IMR-90 (cell line): Measurements from ENCODE around the gene TMPRSS3. TPM values are rescaled to one million over a fixed set of nuclear protein-coding genes. Genes with fewer than 3 reads are reported as not detected.

Experiments
- ATAC-seq: fragments of 200-7000 bp; cut with Tn5 transposase; 2 replicates; pipeline ENCODE4 v1.9.1; 2020; ENCODE audit warnings: low read depth, mild to moderate bottlenecking, moderate library complexity
- BruUV-seq: library from RNA; stranded (reverse); fragments of 400-500 nt; replicated peaks from 2 replicates; lab custom pipeline; 2021; lab: Mats Ljungman, UMichigan
- CTCF ChIA-PET: fragments of 300-600 bp; formaldehyde crosslinking; extraction: SDS; loops from one replicate; lab custom pipeline; 2021; ENCODE audit warnings: antibody characterized with exemption; lab: Yijun Ruan, JAX
- POLR2A ChIA-PET: fragments of 300-600 bp; sonication (Branson Sonifier 250); formaldehyde crosslinking; loops from one replicate; lab custom pipeline; 2022; ENCODE audit warnings: antibody characterized with exemption; ENCODE audit not compliant: unreplicated experiment; lab: Charles Lee
- DNase-seq: peaks from one replicate; pipeline ENCODE4 v3.0.0; 2013
- H2AFZ ChIP-seq: replicated peaks from 2 replicates; pipeline ENCODE3; 2013; ENCODE audit warnings: low read length, mild to moderate bottlenecking; ENCODE audit not compliant: poor library complexity
- H2AK5ac ChIP-seq: 2 replicates; pipeline ENCODE4 v1.6.1; 2013; ENCODE audit warnings: low read depth, low read length, inconsistent platforms
- H2AK9ac ChIP-seq: replicated peaks from 2 replicates; pipeline ENCODE3; 2013; ENCODE audit warnings: mild to moderate bottlenecking, low read depth, low read length, moderate library complexity; ENCODE audit not compliant: poor library complexity
- H2BK120ac ChIP-seq: 2 replicates; pipeline ENCODE4 v1.6.1; 2013; ENCODE audit warnings: low read depth, low read length, inconsistent platforms
- H2BK15ac ChIP-seq: 3 replicates; pipeline ENCODE4 v1.6.1; 2013; ENCODE audit warnings: low read depth, low read length, inconsistent platforms
- H2BK20ac ChIP-seq: 2 replicates; pipeline ENCODE4 v1.6.1; 2013; ENCODE audit warnings: low read depth, mild to moderate bottlenecking, inconsistent platforms, low read length, moderate library complexity
- H2BK5ac ChIP-seq: 2 replicates; pipeline ENCODE4 v1.6.1; 2013; ENCODE audit warnings: mild to moderate bottlenecking, low read depth, low read length, inconsistent platforms; ENCODE audit not compliant: poor library complexity, severe bottlenecking
- H3K14ac ChIP-seq: replicated peaks from 2 replicates; pipeline ENCODE4 v1.6.1; 2013; ENCODE audit warnings: low read depth, low read length, inconsistent platforms
- H3K18ac ChIP-seq: 2 replicates; pipeline ENCODE4 v1.6.1; 2013; ENCODE audit warnings: low read depth, low read length, control low read depth
- H3K23ac ChIP-seq: 2 replicates; pipeline ENCODE4 v1.6.1; 2013; ENCODE audit warnings: low read depth, low read length, inconsistent platforms
- H3K27ac ChIP-seq: 2 replicates; pipeline ENCODE4 v1.5.1; 2013; ENCODE audit warnings: mild to moderate bottlenecking, control low read depth, low read length; ENCODE audit not compliant: insufficient read depth
- H3K27me3 ChIP-seq: 2 replicates; pipeline ENCODE4 v1.6.1; 2013; ENCODE audit warnings: low read length; ENCODE audit not compliant: control insufficient read depth, insufficient read depth
- H3K36me3 ChIP-seq: 2 replicates; pipeline ENCODE4 v1.6.1; 2013; ENCODE audit warnings: low read length, mixed read lengths; ENCODE audit not compliant: control insufficient read depth, insufficient read depth
- H3K4ac ChIP-seq: 2 replicates; pipeline ENCODE4 v1.6.1; 2013; ENCODE audit warnings: low read depth, low read length, inconsistent platforms
- H3K4me1 ChIP-seq: 2 replicates; pipeline ENCODE4 v1.6.1; 2013; ENCODE audit warnings: low read length, mixed read lengths; ENCODE audit not compliant: control insufficient read depth, insufficient read depth
- H3K4me2 ChIP-seq: 2 replicates; pipeline ENCODE4 v1.6.1; 2013; ENCODE audit warnings: low read depth, mild to moderate bottlenecking, control low read depth, low read length, moderate library complexity
- H3K4me3 ChIP-seq: 2 replicates; pipeline ENCODE4 v1.5.1; 2013; ENCODE audit warnings: low read depth, mild to moderate bottlenecking, control low read depth, low read length, moderate library complexity; ENCODE audit not compliant: insufficient read depth
- H3K56ac ChIP-seq: 2 replicates; pipeline ENCODE4 v1.6.1; 2013; ENCODE audit warnings: low read length, inconsistent platforms; ENCODE audit not compliant: insufficient read depth; ENCODE audit errors: extremely low read depth
- H3K79me1 ChIP-seq, 2 experiments: 2 replicates each; pipeline ENCODE4 v1.6.1; 2013; ENCODE audit warnings: low read length in 2 of 2, inconsistent platforms in 1 of 2, low read depth in 1 of 2
- H3K9ac ChIP-seq: 2 replicates; pipeline ENCODE4 v1.6.1; 2013; ENCODE audit warnings: low read depth, low read length, control low read depth
- H3K9me1 ChIP-seq: 2 replicates; pipeline ENCODE4 v1.6.1; 2013; ENCODE audit warnings: low read length, inconsistent platforms; ENCODE audit not compliant: insufficient read depth
- H3K9me3 ChIP-seq: 2 replicates; pipeline ENCODE4 v1.6.1; 2013; ENCODE audit warnings: low read length; ENCODE audit not compliant: control insufficient read depth, insufficient read depth
- H4K20me1 ChIP-seq: 2 replicates; pipeline ENCODE4 v1.6.1; 2013; ENCODE audit warnings: low read length, inconsistent platforms; ENCODE audit not compliant: insufficient read depth
- H4K5ac ChIP-seq: 2 replicates; pipeline ENCODE4 v1.6.1; 2013; ENCODE audit warnings: mild to moderate bottlenecking, low read depth, low read length, control low read depth
- H4K8ac ChIP-seq, 2 experiments: 2 replicates each; pipeline ENCODE4 v1.6.1; 2013; ENCODE audit warnings: low read depth in 2 of 2, low read length in 2 of 2, control low read depth in 1 of 2, inconsistent platforms in 1 of 2
- H4K91ac ChIP-seq: 2 replicates; pipeline ENCODE4 v1.6.1; 2013; ENCODE audit warnings: low read depth, low read length, inconsistent platforms; ENCODE audit not compliant: insufficient read depth
- BHLHE40 ChIP-seq: fragments of 150-350 bp; IDR thresholded peaks from 2 replicates; pipeline ENCODE4 v1.6.1; 2016; ENCODE audit warnings: mild to moderate bottlenecking, low read depth, low read length
- CEBPB ChIP-seq: IDR thresholded peaks from 2 replicates; pipeline ENCODE4 v1.6.1; 2012; ENCODE audit warnings: low read depth, low read length, improper control_type of control experiment
- FOS ChIP-seq: fragments of 150-350 bp; IDR thresholded peaks from 2 replicates; pipeline ENCODE4 v1.6.1; 2016; ENCODE audit warnings: low read depth, low read length
- MAFK ChIP-seq: IDR thresholded peaks from 2 replicates; pipeline ENCODE4 v1.6.1; 2012; ENCODE audit warnings: low read depth, low read length, improper control_type of control experiment
- MAZ ChIP-seq: IDR thresholded peaks from 2 replicates; pipeline ENCODE4 v1.6.1; 2012; ENCODE audit warnings: low read depth, mild to moderate bottlenecking, low read length, improper control_type of control experiment, moderate library complexity, borderline replicate concordance
- MXI1 ChIP-seq: IDR thresholded peaks from 2 replicates; pipeline ENCODE4 v1.6.1; 2012; ENCODE audit warnings: low read depth, mild to moderate bottlenecking, low read length, moderate library complexity, borderline replicate concordance
- POLR2A ChIP-seq: IDR thresholded peaks from 2 replicates; pipeline ENCODE4 v1.6.1; 2012; ENCODE audit warnings: mild to moderate bottlenecking, low read depth, low read length
- RFX5 ChIP-seq: IDR thresholded peaks from 2 replicates; pipeline ENCODE4 v1.8.0; 2012; ENCODE audit warnings: low read depth, mild to moderate bottlenecking, low read length, moderate library complexity
- WGBS, 2 experiments: methylation state at CpG; one replicate each; pipeline versions ENCODE4 v1.1.5 to v1.1.7; 2013; ENCODE audit warnings: missing lambda C conversion rate in 2 of 2; ENCODE audit not compliant: insufficient read length in 1 of 2; ENCODE audit errors: extremely low coverage in 2 of 2; 5-methylcytosine and 5-hydroxymethylcytosine counted together
- dilution Hi-C: fragments of 300-500 bp; cut with HindIII; formaldehyde crosslinking; loops from one replicate; pipeline ENCODE4 v1.14.3; 2018; ENCODE audit warnings: low sequenced_read_pairs; ENCODE audit not compliant: unreplicated experiment
- in situ Hi-C: fragments of 300-500 bp; cut with MboI; formaldehyde crosslinking; loops from 3 replicates; pipeline ENCODE4 v1.14.3; 2019; ENCODE audit warnings: low sequenced_read_pairs, inconsistent platforms, mixed read lengths
- intact Hi-C: fragments of 100-400 bp; cut with micrococcal nuclease; formaldehyde crosslinking; loops from 2 replicates; pipeline ENCODE4 v1.10.0; 2022
- polyA plus RNA-seq, 3 experiments: library from polyadenylated mRNA; depleted of rRNA; stranded (reverse); fragments of >200 nt; gene quantifications; 2 replicates each; pipeline ENCODE4 v1.2.3, GENCODE V29; 2012; ENCODE audit warnings: low replicate concordance in 1 of 3
- total RNA-seq: library from RNA; depleted of rRNA; stranded (reverse); fragments of >200 nt; gene quantifications from 2 replicates; pipeline ENCODE4 v1.2.3, GENCODE V29; 2012
- TF ChIP-seq, protein P1 (sequence below): fragments of 150-350 bp; IDR thresholded peaks from 2 replicates; pipeline ENCODE4 v1.6.1; 2017; ENCODE audit warnings: mild to moderate bottlenecking, antibody characterized with exemption, low read length, low read depth
- TF ChIP-seq, protein P2 (sequence below): conservative IDR thresholded peaks from 2 replicates; pipeline ENCODE4 v1.5.1; 2012; ENCODE audit warnings: mild to moderate bottlenecking, low read depth, low read length, improper control_type of control experiment

TMPRSS3 gene
- total and polyA plus RNA-seq, 2 of the 4 experiments (the other 2 are of a cell fraction) = not detected

DNA sequence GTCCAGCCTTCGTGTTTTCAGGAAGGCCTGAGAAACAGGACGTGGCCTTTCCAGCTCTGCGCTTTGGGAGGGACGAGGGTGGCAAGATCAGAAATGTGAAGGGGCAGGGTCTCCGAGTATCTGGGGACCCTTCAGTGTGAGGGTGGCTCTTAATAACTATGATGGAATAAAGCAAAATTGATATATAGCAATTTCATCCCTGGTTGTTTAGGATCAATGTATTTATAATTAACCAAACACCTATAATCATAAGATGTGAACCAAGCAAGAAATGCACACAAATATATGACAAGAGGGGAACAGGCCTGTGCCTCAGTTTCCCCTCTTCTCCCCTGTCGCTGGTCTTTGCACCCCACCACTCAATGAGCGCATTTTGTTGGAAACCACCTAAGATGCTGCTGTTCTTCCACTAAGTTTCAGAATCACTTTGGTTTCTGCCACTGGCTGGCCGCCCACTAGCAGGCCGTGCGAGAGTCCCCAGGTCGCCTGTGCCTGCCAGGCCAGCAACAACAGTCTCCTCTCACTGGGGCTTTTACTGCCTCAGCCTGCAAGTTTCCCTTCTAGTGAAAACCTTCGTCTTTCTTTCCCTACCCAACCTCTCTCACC is 44.4 kb upstream of the TMPRSS3 start:
- ATAC-seq = no peak
- no peak overlapping the region for H4K8ac ChIP-seq

More for the DNA sequence above, 44.4 kb upstream of the TMPRSS3 start:
- Histone ChIP-seq H3K14ac (no peak overlapping the region), H3K4ac (no peak overlapping the region), H2AK9ac (no peak overlapping the region), H4K20me1 (no peaks in the 10 kb centered on the region), H4K91ac (no peak overlapping the region), H3K9me1 (no peaks in the 10 kb centered on the region), H3K27ac (no peak overlapping the region), H3K27me3 (no peaks in the 10 kb centered on the region; the same call in 1 of the 2 replicates), H3K9ac (no peak overlapping the region), H3K36me3 (no peaks in the 10 kb centered on the region), H2BK5ac (no peak overlapping the region), H3K9me3 (no peaks in the 10 kb centered on the region; the same call in 1 of the 2 replicates), H3K4me3 (no peak overlapping the region), H3K79me1 (no peaks in the 10 kb centered on the region), H3K4me2 (no peak overlapping the region), H3K56ac (no peak overlapping the region), H2AK5ac (no peak overlapping the region), H2BK15ac (no peak overlapping the region), H2AFZ (no peak overlapping the region), H2BK120ac (no peak overlapping the region), H3K4me1 (no peaks in the 10 kb centered on the region), H2BK20ac (no peak overlapping the region), H3K18ac (no peak overlapping the region), H3K23ac (no peak overlapping the region), H4K5ac (no peak overlapping the region)
- no TSS peak for BruUV-seq
- intact Hi-C loops (no loop called here), in situ Hi-C loops (no loop called here), dilution Hi-C loops (no loop called here)
- TF ChIP-seq MAZ = no peak
- no peak for TF ChIP-seq FOS
- TF ChIP-seq, protein P1, sequence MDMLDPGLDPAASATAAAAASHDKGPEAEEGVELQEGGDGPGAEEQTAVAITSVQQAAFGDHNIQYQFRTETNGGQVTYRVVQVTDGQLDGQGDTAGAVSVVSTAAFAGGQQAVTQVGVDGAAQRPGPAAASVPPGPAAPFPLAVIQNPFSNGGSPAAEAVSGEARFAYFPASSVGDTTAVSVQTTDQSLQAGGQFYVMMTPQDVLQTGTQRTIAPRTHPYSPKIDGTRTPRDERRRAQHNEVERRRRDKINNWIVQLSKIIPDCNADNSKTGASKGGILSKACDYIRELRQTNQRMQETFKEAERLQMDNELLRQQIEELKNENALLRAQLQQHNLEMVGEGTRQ = no peak
- TF ChIP-seq, protein P2, sequence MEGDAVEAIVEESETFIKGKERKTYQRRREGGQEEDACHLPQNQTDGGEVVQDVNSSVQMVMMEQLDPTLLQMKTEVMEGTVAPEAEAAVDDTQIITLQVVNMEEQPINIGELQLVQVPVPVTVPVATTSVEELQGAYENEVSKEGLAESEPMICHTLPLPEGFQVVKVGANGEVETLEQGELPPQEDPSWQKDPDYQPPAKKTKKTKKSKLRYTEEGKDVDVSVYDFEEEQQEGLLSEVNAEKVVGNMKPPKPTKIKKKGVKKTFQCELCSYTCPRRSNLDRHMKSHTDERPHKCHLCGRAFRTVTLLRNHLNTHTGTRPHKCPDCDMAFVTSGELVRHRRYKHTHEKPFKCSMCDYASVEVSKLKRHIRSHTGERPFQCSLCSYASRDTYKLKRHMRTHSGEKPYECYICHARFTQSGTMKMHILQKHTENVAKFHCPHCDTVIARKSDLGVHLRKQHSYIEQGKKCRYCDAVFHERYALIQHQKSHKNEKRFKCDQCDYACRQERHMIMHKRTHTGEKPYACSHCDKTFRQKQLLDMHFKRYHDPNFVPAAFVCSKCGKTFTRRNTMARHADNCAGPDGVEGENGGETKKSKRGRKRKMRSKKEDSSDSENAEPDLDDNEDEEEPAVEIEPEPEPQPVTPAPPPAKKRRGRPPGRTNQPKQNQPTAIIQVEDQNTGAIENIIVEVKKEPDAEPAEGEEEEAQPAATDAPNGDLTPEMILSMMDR = no peak
- TF ChIP-seq MXI1 = no peak
- no peak for TF ChIP-seq BHLHE40
- no peak for TF ChIP-seq MAFK
- no peak for TF ChIP-seq RFX5
- TF ChIP-seq POLR2A = no peak
- TF ChIP-seq CEBPB = no peak
- ChIA-PET POLR2A (no interaction called here), CTCF (no interaction called here)
- WGBS, 2 experiments = 62% methylated on average over 3 of the region's 12 CpGs; no CpG with 5 or more reads in 1 of the 2 experiments
- DNase-seq = no peak
